ENCODE results near the gene NARF. TPM values are rescaled to one million over a fixed set of nuclear protein-coding genes. Genes with fewer than 3 reads are reported as not detected.

Gene NARF
- total RNA-seq, 1 donor from 2014 or later: 54.9 TPM

DNA sequence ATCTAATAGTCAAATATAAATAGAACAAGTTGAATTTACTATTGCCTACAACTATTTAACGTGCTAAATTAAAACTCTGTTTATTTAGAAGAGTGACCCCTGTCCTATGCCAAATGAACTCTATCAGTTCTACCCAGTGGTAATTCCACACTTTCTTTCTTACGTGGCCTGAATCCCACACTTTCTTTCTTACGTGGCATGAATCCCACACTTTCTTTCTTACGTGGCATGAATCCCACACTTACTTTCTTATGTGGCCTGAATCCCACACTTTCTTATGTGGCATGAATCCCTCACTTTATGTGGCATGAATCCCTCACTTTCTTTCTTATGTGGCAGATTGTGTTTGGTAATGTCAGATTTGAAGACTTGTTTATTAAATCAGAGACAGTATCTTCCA is 67.2 kb downstream of the NARF start:
- H3K4me1 ChIP-seq: peaks cover 77% of the 10 kb centered on the region
- intact Hi-C loops (cut with DNase I): no loop called here
- ATAC-seq (no peak), DNase-seq (no peak)
- TF ChIP-seq, protein P1, sequence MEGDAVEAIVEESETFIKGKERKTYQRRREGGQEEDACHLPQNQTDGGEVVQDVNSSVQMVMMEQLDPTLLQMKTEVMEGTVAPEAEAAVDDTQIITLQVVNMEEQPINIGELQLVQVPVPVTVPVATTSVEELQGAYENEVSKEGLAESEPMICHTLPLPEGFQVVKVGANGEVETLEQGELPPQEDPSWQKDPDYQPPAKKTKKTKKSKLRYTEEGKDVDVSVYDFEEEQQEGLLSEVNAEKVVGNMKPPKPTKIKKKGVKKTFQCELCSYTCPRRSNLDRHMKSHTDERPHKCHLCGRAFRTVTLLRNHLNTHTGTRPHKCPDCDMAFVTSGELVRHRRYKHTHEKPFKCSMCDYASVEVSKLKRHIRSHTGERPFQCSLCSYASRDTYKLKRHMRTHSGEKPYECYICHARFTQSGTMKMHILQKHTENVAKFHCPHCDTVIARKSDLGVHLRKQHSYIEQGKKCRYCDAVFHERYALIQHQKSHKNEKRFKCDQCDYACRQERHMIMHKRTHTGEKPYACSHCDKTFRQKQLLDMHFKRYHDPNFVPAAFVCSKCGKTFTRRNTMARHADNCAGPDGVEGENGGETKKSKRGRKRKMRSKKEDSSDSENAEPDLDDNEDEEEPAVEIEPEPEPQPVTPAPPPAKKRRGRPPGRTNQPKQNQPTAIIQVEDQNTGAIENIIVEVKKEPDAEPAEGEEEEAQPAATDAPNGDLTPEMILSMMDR (IDR thresholded peaks at IDR 0.05): no peak
- no peaks in the 10 kb centered on the region for H3K36me3 ChIP-seq
- H3K27ac ChIP-seq: no peak overlapping the region
- H3K4me3 ChIP-seq: no peak overlapping the region
- no peaks in the 10 kb centered on the region for H3K9me3 ChIP-seq
- H3K27me3 ChIP-seq (ENCODE audit: low read depth): no peaks in the 10 kb centered on the region

DNA sequence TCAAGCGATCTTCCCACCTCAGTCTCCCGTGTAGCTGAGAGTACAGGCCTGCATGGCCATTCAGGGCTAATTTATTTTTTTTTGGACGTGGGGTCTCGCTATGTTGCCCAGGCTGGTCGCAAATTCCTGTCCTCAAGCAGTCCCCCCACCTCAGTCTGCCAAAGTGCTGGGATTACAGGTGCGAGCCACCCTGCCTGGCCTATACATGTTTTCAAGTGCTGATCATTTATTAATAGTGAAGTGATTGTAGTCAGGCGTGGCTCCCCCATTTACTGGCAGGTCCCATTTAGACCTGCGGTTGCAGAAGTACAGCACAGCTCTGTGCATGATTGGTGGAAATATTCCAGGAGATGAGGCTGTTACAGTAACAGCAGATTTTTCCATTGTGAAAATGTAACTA is 69.4 kb downstream of the NARF start:
- TF ChIP-seq, protein P1 (IDR thresholded peaks at IDR 0.05): no peak
- Histone ChIP-seq H3K36me3 (no peaks in the 10 kb centered on the region), H3K27ac (peak overlapping the region; percentile 68), H3K9me3 (no peaks in the 10 kb centered on the region), H3K27me3 (ENCODE audit: low read depth) (no peaks in the 10 kb centered on the region), H3K4me3 (no peak overlapping the region), H3K4me1 (peaks cover 72% of the 10 kb centered on the region)
- peak; percentile 11 to 46 for ATAC-seq
- intact Hi-C loops (cut with DNase I): no loop called here
- DNase-seq: no peak

DNA sequence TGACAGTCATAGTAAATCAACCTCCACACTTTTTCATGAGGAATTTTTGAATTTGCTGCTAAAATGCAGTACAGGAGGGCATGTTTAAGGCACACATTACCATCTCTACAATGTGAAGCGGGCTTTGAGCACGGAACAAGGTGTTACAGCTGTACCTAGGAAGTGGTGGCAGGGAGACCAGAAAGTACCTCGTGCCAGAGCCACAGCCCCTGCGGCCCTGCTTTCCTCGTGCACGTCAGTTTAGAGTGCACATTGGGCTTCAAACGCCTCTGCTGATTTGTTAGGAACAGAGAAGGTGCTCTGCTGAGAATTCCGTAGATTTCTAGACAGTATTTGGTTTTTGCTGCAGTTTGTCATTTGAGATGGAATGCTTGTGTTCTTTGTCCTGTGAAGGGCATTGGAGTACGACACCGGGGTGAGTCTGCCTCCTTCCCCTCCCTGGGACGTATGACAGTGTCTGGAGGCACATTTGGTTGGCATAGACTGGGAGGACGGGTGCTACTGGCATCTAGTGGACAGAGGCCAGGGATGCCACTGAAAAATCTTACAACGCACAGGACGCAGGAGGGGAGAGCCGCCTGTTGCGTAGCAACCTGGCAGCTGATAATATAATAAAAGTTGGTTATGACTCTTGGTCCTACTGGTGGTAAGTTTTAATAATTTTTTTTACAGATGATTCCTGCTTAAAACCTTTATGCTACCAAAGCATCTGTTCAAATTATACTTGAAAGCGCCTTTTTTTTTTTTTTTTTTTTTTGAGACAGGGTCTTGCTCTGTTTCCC is 70.1 kb downstream of the NARF start:
- H3K4me1 ChIP-seq: peaks cover 65% of the 10 kb centered on the region
- no peaks in the 10 kb centered on the region for H3K9me3 ChIP-seq
- no peak overlapping the region for H3K4me3 ChIP-seq
- intact Hi-C loops (cut with DNase I): no loop called here
- peak overlapping the region; percentile 68 for H3K27ac ChIP-seq
- peak; percentile 84 to 89 for ATAC-seq
- no peaks in the 10 kb centered on the region for H3K27me3 ChIP-seq (ENCODE audit: low read depth)
- peak; percentile 61 for DNase-seq
- H3K36me3 ChIP-seq: no peaks in the 10 kb centered on the region
- TF ChIP-seq, protein P1 (IDR thresholded peaks at IDR 0.05): peak; percentile 43

DNA sequence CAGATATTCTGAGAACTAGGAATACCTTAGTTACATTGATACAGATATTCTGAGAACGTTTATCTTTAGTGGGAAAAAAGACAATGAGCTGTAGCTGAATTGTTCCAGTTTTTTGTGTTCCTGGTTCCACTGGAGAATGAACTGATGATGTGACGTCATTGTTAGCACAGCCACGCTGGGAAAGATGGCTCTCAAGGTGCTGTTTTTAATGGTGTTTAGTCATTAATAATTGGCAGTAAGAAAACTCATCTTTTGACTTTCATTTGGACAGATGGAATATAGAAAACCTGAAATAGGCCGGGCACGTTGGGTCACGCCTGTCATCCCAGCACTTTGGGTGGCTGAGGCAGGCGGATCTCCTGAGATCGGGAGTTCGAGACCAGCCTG is 71.4 kb downstream of the NARF start:
- intact Hi-C loops (cut with DNase I): no loop called here
- ATAC-seq: no peak
- Histone ChIP-seq H3K9me3 (no peaks in the 10 kb centered on the region), H3K36me3 (no peaks in the 10 kb centered on the region), H3K4me3 (no peak overlapping the region), H3K27me3 (ENCODE audit: low read depth) (no peaks in the 10 kb centered on the region), H3K4me1 (peaks cover 64% of the 10 kb centered on the region), H3K27ac (no peak overlapping the region)
- TF ChIP-seq, protein P1 (IDR thresholded peaks at IDR 0.05): no peak
- DNase-seq: peak; percentile 11

DNA sequence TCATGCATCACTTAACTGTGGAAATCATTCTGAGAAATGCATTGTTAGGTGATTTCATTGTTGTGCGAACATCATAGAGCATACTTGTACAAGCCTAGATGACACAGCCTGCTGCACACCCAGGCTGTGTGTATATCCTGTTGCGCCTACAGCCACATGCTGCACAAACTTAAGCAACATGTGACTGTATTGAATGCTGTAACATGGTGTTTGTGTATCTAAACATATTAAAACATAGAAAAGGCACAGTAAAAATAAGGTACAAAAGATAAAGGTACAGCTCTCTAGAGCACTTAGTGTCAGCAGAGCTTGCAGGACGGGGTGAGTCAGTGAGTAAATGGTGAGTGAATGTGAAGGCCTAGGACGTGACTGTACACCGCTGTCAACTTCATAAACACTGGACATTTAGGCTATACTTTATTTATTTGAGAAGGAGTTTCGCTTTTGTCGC is 72.9 kb downstream of the NARF start:
- peaks cover 68% of the 10 kb centered on the region for H3K4me1 ChIP-seq
- no peak for ATAC-seq
- TF ChIP-seq, protein P1 (IDR thresholded peaks at IDR 0.05): no peak

More for the DNA sequence above, 72.9 kb downstream of the NARF start:
- Histone ChIP-seq H3K27ac (peak overlapping the region; percentile 12), H3K4me3 (no peak overlapping the region), H3K36me3 (no peaks in the 10 kb centered on the region), H3K27me3 (ENCODE audit: low read depth) (no peaks in the 10 kb centered on the region), H3K9me3 (no peaks in the 10 kb centered on the region)
- intact Hi-C loops (cut with DNase I): no loop called here
- peak; percentile 14 for DNase-seq
